Forelimb muscle (tissue), 1 donor: ENCODE data around the gene PEX11G. TPM values are rescaled to one million over a fixed set of nuclear protein-coding genes. Genes with fewer than 3 reads are reported as not detected.
"Not testable (repeated sequence)": the region's sequence is repeated elsewhere in the genome, so short reads cannot be mapped to it uniquely, and the experiment has no call there.

Experiments
- DNase-seq: peaks from one replicate; pipeline ENCODE4 v3.0.0-alpha.2; 2013; ENCODE audit warnings: low read depth
- polyA plus RNA-seq: library from polyadenylated mRNA; unstranded; fragments of 120-200 nt; gene quantifications from one replicate; pipeline ENCODE4 v1.2.1, GENCODE V29; 2013; ENCODE audit not compliant: insufficient read length

PEX11G gene
- polyA plus RNA-seq, 1 donor = 2.3 TPM

- DNase-seq = no peak
These were observed 54.4 kb downstream of the PEX11G start for GRCh38 chr19:7434391-7434790.

DNA sequence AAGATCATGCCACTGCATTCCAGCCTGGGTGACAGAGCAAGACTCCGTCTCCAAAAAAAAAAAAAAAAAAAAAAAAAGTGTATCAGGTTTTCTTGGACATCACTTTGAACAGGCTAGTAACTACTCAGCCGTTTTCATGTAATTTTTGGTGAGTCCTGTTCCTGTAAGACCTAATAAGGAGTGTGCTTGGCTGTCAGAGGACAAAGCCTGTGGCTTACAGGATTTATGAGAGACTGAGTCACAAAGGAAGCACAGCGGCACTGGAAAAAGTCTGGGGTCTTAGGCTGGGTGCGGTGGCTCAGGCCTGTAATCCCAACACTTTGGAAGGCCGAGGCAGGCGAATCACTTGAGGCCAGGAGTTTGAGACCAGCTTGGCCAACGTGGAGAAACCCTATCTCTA, 55.4 kb downstream of the PEX11G start:
- DNase-seq = not testable (repeated sequence)

- DNase-seq = no peak
These were observed 59.1 kb downstream of the PEX11G start for GRCh38 chr19:7429638-7430282.

GRCh38 chr19:7428651-7429113, 60.2 kb downstream of the PEX11G start:
- no peak for DNase-seq

DNA sequence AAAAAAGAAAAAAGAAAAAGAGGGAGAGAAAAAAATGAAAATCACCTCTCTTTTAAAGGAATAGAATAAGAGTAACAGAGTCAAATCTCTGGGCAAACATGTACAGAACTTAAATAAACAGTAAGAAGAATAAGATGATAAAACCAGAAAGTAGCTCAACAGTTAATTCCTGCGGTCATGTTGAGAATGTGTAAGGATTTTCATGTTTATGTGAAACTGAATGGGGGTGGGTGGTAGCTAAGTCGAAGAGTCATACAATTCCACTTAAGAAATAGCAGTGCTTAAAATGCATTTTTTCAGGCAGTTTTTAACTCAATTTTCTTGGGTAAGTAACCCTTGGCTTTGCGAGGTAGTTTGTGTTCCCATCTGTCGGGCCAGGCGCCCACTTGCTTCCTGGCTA, 60.9 kb downstream of the PEX11G start:
- no peak for DNase-seq

GRCh38 chr19:7426986-7427385, 61.8 kb downstream of the PEX11G start:
- no peak for DNase-seq

Other genes starting within 250 kb of the PEX11G start
- 15.8 TPM for gene INSR, start 194.6 kb downstream of the PEX11G start, polyA plus RNA-seq
- gene ARHGEF18, start 140.1 kb downstream of the PEX11G start, polyA plus RNA-seq = 14.5 TPM
- 53.0 TPM for gene ZNF358, start 27.1 kb upstream of the PEX11G start, polyA plus RNA-seq
- gene MCOLN1, start 33.6 kb upstream of the PEX11G start, polyA plus RNA-seq = 14.2 TPM
- 31.5 TPM for gene PNPLA6, start 46.7 kb upstream of the PEX11G start, polyA plus RNA-seq
- 0.14 TPM for gene CAMSAP3, start 106.8 kb upstream of the PEX11G start, polyA plus RNA-seq
- 20.4 TPM for gene XAB2, start 140.5 kb upstream of the PEX11G start, polyA plus RNA-seq
- gene PET100, start 140.8 kb upstream of the PEX11G start, polyA plus RNA-seq = 61.0 TPM
- not detected for gene PCP2, start 144.7 kb upstream of the PEX11G start, polyA plus RNA-seq
- 4.0 TPM for gene STXBP2, start 148.1 kb upstream of the PEX11G start, polyA plus RNA-seq
- 3.0 TPM for gene RETN, start 180.0 kb upstream of the PEX11G start, polyA plus RNA-seq
- 0.14 TPM for gene MCEMP1, start 188.1 kb upstream of the PEX11G start, polyA plus RNA-seq
- 36.6 TPM for gene TRAPPC5, start 191.8 kb upstream of the PEX11G start, polyA plus RNA-seq
- 0.78 TPM for gene FCER2, start 213.1 kb upstream of the PEX11G start, polyA plus RNA-seq
- gene CLEC4G, start 243.1 kb upstream of the PEX11G start, polyA plus RNA-seq = 0.10 TPM